Keratinocyte (primary cell): ENCODE data around the gene CEP63. TPM values are rescaled to one million over a fixed set of nuclear protein-coding genes. Genes with fewer than 3 reads are reported as not detected.
"Not testable (repeated sequence)": the region's sequence is repeated elsewhere in the genome, so short reads cannot be mapped to it uniquely, and the experiment has no call there.

ENCODE experiments used
- DNase-seq: peaks from one replicate; pipeline ENCODE4 v3.0.0-alpha.2; 2011; ENCODE audit warnings: low read depth, missing footprints, low spot score
- FAIRE-seq: peaks from 2 replicates; lab custom pipeline; 2011; peaks lifted over from hg19 to GRCh38; lab: Jason Lieb, UNC
- H2AFZ ChIP-seq: 2 replicates; pipeline ENCODE4 v1.6.0; 2012; ENCODE audit warnings: low read length, control low read depth, inconsistent platforms; ENCODE audit not compliant: control insufficient read depth
- H3K27ac ChIP-seq: 2 replicates; pipeline ENCODE4 v1.5.1; 2011; ENCODE audit warnings: low read length; ENCODE audit not compliant: control insufficient read depth, insufficient read depth
- H3K27me3 ChIP-seq: 3 replicates; pipeline ENCODE4 v1.6.0; 2011; ENCODE audit warnings: low read length; ENCODE audit not compliant: control insufficient read depth, insufficient read depth; ENCODE audit errors: extremely low read depth
- H3K36me3 ChIP-seq, 2 experiments: 2 replicates in 1 of 2; 3 replicates in 1 of 2; pipeline ENCODE4 v1.5.1; 2011; ENCODE audit warnings: low read length in 2 of 2, mild to moderate bottlenecking in 1 of 2; ENCODE audit not compliant: control insufficient read depth in 2 of 2, insufficient read depth in 2 of 2; ENCODE audit errors: extremely low read depth in 1 of 2
- H3K4me1 ChIP-seq: 3 replicates; pipeline ENCODE4 v1.5.1; 2011; ENCODE audit warnings: low read length; ENCODE audit not compliant: control insufficient read depth, insufficient read depth; ENCODE audit errors: extremely low read depth
- H3K4me2 ChIP-seq: 3 replicates; pipeline ENCODE4 v1.6.0; 2011; ENCODE audit warnings: low read depth, low read length; ENCODE audit not compliant: control insufficient read depth, insufficient read depth; ENCODE audit errors: extremely low read depth
- H3K4me3 ChIP-seq, 3 experiments: fragments of 200-600 bp in 1 of 3; sonication (generic) in 1 of 3; 2 replicates in 2 of 3; 3 replicates in 1 of 3; pipeline ENCODE4 v1.5.1; 2011 to 2016; ENCODE audit warnings: low read length in 3 of 3, mild to moderate bottlenecking in 3 of 3, control low read depth in 2 of 3, inconsistent platforms in 1 of 3, low read depth in 1 of 3, mixed read lengths in 1 of 3, mixed run types in 1 of 3, moderate library complexity in 1 of 3; ENCODE audit not compliant: control insufficient read depth in 2 of 3, insufficient read depth in 2 of 3; ENCODE audit errors: extremely low read depth in 1 of 3
- H3K79me2 ChIP-seq: 2 replicates; pipeline ENCODE4 v1.6.0; 2012; ENCODE audit warnings: low read length; ENCODE audit not compliant: control insufficient read depth, insufficient read depth
- H3K9ac ChIP-seq: 3 replicates; pipeline ENCODE4 v1.6.0; 2011; ENCODE audit warnings: low read length; ENCODE audit not compliant: control insufficient read depth, insufficient read depth; ENCODE audit errors: extremely low read depth
- H3K9me1 ChIP-seq: 3 replicates; pipeline ENCODE4 v1.6.0; 2011; ENCODE audit warnings: low read length; ENCODE audit not compliant: control insufficient read depth, insufficient read depth; ENCODE audit errors: extremely low read depth
- H3K9me3 ChIP-seq: 2 replicates; pipeline ENCODE4 v1.5.1; 2012; ENCODE audit warnings: low read depth, low read length; ENCODE audit not compliant: control insufficient read depth
- H4K20me1 ChIP-seq: 3 replicates; pipeline ENCODE4 v1.6.0; 2011; ENCODE audit warnings: low read length; ENCODE audit not compliant: control insufficient read depth, insufficient read depth; ENCODE audit errors: extremely low read depth
- CTCF ChIP-seq, 3 experiments: IDR thresholded peaks in 1 of 3; conservative IDR thresholded peaks in 1 of 3; optimal IDR thresholded peaks in 1 of 3; 2 replicates in 2 of 3; 3 replicates in 1 of 3; pipeline versions ENCODE3 to v1.5.1; 2011; ENCODE audit warnings: low read length in 3 of 3, mild to moderate bottlenecking in 3 of 3, moderate library complexity in 2 of 3, control low read depth in 1 of 3, inconsistent platforms in 1 of 3; ENCODE audit not compliant: insufficient read depth in 2 of 3; ENCODE audit errors: extremely low read depth in 1 of 3
- EZH2 ChIP-seq: IDR thresholded peaks from one replicate; pipeline ENCODE4 v1.6.1; 2012; ENCODE audit warnings: inconsistent platforms, mild to moderate bottlenecking, low read length, moderate library complexity
- dilution Hi-C: fragments of 300-500 bp; cut with MboI; formaldehyde crosslinking; loops from one replicate; pipeline ENCODE4 v1.7.0; 2020; ENCODE audit warnings: low sequenced_read_pairs; ENCODE audit not compliant: extremely low pct_ligation_motif_present
- polyA plus RNA-seq, 5 experiments: library from polyadenylated mRNA; depleted of rRNA in 3 of 5; stranded (reverse) in 3 of 5; stranded (forward) in 1 of 5; unstranded in 1 of 5; fragments of >200 nt; gene quantifications; 1 replicate in 1 of 5; 2 replicates in 3 of 5; 3 replicates in 1 of 5; pipeline versions ENCODE4 v1.2.1 to v1.2.3, GENCODE V29; 2011 to 2012; ENCODE audit warnings: missing spikeins in 2 of 5, low read depth in 1 of 5, low replicate concordance in 1 of 5

CEP63 gene
- polyA plus RNA-seq, 1 donor (not counting 4 experiments of a cell fraction or from before 2014, with no cell fraction given), result 10.1 TPM

- DNase-seq (no peak), FAIRE-seq (no peak)
- Histone ChIP-seq H3K4me2 (no peak overlapping the region), H3K79me2 (no peaks in the 10 kb centered on the region), H4K20me1 (no peaks in the 10 kb centered on the region), H3K9me3 (no peaks in the 10 kb centered on the region), H3K4me1 (no peaks in the 10 kb centered on the region), H3K9ac (no peak overlapping the region), H3K27me3 (no peaks in the 10 kb centered on the region), H2AFZ (no peak overlapping the region), H3K36me3 (no peaks in the 10 kb centered on the region), H3K27ac (no peak overlapping the region), H3K9me1 (no peaks in the 10 kb centered on the region), H3K4me3 (no peak overlapping the region)
- dilution Hi-C loops, result no loop called here
- TF ChIP-seq EZH2 (no peak), CTCF (optimal IDR thresholded peaks at IDR 0.05 in 1 of 3, IDR thresholded peaks at IDR 0.05 in 1 of 3, conservative IDR thresholded peaks at IDR 0.05 in 1 of 3; ENCODE audit: extremely low read depth in 1 of 3, insufficient read depth in 2 of 3, low read length in 3 of 3) (no peak)
These were observed 57.3 kb downstream of the CEP63 start for GRCh38 chr3:134543113-134543512.

- Histone ChIP-seq H3K4me2 (no peak overlapping the region), H3K9me3 (no peaks in the 10 kb centered on the region), H3K27ac (no peak overlapping the region), H3K27me3 (no peaks in the 10 kb centered on the region), H3K4me1 (no peaks in the 10 kb centered on the region), H3K79me2 (no peaks in the 10 kb centered on the region), H3K9me1 (no peaks in the 10 kb centered on the region), H3K9ac (no peak overlapping the region), H3K4me3 (no peak overlapping the region), H4K20me1 (no peaks in the 10 kb centered on the region), H3K36me3 (no peaks in the 10 kb centered on the region), H2AFZ (no peak overlapping the region)
- DNase-seq (no peak), FAIRE-seq (no peak)
- dilution Hi-C loops, result no loop called here
- TF ChIP-seq CTCF (optimal IDR thresholded peaks at IDR 0.05 in 1 of 3, IDR thresholded peaks at IDR 0.05 in 1 of 3, conservative IDR thresholded peaks at IDR 0.05 in 1 of 3; ENCODE audit: extremely low read depth in 1 of 3, insufficient read depth in 2 of 3, low read length in 3 of 3) (no peak), EZH2 (no peak)
These were observed 58.5 kb downstream of the CEP63 start for GRCh38 chr3:134544316-134544715.

GRCh38 chr3:134544783-134545182, 58.9 kb downstream of the CEP63 start:
- dilution Hi-C loops, H3K36me3 ChIP-seq, H3K9me1 ChIP-seq, H2AFZ ChIP-seq, H3K4me3 ChIP-seq, H3K4me1 ChIP-seq, H3K9ac ChIP-seq, FAIRE-seq, DNase-seq, H3K27me3 ChIP-seq, H3K9me3 ChIP-seq, H3K27ac ChIP-seq, H3K79me2 ChIP-seq, H4K20me1 ChIP-seq, H3K4me2 ChIP-seq: not testable (repeated sequence)
